Measurements from ENCODE around the gene PRR20G. TPM values are rescaled to one million over a fixed set of nuclear protein-coding genes. Genes with fewer than 3 reads are reported as not detected.
A peak's percentile ranks its signal among the peaks of the same experiment; 100 is the strongest.

PRR20G gene
- total and polyA plus RNA-seq, 3 donors from 2014 or later: 9.1 to 12.8 (median 10.5) TPM

DNA sequence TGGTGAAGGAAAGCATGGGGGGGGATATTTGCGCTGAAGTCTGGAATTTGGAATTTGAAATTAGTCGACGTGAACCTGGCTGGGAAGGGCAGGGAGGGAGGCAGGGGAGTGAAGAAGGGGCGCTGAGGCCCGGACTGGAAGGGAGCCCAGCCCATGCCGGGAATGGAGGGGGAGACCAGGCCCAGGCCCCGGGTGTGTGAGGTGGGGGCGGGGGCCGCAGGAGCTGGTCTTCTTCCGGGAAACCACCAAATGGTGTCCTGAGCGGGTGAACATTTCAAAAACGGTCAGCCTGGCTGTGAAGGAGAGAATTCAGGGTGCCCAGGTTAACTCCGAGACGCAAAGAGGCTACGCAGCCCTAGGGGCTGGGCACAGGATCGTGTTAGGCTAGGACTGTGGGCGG, 497 bp upstream of the PRR20G start:
- H3K4me1 ChIP-seq: no peaks in the 10 kb centered on the region
- H3K4me3 ChIP-seq: peak overlapping the region; percentile 7 to 39
- WGBS, 2 donors: 50 to 72% methylated on average over 17 of the region's 17 CpGs
- no peak for TF ChIP-seq POLR2A (IDR thresholded peaks at IDR 0.05)
- TF ChIP-seq CTCF (IDR thresholded peaks at IDR 0.05): no peak
- no peaks in the 10 kb centered on the region for H3K9me3 ChIP-seq
- no peak overlapping the region for H3K27ac ChIP-seq
- intact Hi-C loops (cut with DNase I; ENCODE audit: low total_unique reads): no loop called here
- H3K36me3 ChIP-seq (ENCODE audit: low read depth, missing control alignments): no peaks in the 10 kb centered on the region
- DNase-seq: no peak
- H3K27me3 ChIP-seq: no peaks in the 10 kb centered on the region

DNA sequence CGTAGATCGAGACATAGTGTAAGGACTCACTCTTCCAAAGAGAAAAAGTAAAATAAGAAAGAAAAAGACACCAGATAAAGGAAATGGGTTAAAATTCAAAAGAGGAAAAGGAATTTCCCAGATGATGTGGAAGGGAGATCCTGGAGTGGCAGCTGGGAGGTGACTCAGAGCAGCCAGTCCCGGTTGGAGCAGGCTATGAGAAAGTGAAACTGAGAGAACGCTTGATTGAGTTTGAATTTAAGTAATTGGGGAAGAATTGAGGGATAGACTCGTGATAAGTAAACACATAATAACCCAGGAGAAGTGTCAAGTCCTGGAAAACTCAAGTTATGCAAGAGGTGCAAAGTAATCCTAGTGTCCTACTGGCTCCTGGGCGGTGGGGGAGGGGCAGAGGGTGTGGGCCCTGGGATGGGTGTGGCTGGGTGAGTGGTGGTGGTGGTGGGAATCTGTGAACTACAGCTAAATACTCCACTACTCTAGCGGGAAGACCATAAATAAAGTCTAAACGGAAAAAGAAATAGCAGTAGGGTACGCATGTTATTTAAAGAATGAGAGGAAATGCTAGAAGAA, 1.2 kb downstream of the PRR20G start:
- Histone ChIP-seq H3K27me3 (no peaks in the 10 kb centered on the region), H3K36me3 (ENCODE audit: low read depth, missing control alignments) (no peaks in the 10 kb centered on the region), H3K27ac (no peak overlapping the region), H3K4me1 (no peaks in the 10 kb centered on the region), H3K9me3 (no peaks in the 10 kb centered on the region), H3K4me3 (no peak overlapping the region)
- intact Hi-C loops (cut with DNase I; ENCODE audit: low total_unique reads): no loop called here
- TF ChIP-seq CTCF (IDR thresholded peaks at IDR 0.05) (no peak), POLR2A (IDR thresholded peaks at IDR 0.05) (no peak)
- no peak for DNase-seq
- WGBS, 2 donors: 58 to 70% methylated on average over 9 of the region's 9 CpGs

DNA sequence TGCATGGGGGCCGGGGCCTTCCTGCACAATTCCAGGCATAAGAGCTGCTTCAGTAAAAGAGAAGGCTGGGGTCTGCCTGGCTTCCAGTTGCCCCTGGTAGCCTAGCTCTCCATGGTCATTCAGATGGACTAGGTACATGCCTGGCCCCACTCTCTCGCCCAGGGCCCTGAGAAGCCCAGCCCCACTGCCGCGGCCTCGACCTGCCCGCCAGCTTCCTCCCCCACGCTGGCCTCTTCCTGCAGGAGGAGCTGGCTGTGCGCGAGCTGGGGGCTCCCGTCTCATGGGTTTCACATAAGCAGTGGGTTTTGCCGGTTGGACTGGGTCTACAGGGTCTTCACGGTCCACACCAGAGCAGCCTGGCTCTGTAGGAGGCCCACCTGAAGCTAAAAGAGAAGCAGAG, 3.6 kb downstream of the PRR20G start:
- Histone ChIP-seq H3K27me3 (no peaks in the 10 kb centered on the region), H3K4me1 (no peaks in the 10 kb centered on the region), H3K27ac (no peak overlapping the region), H3K36me3 (ENCODE audit: low read depth, missing control alignments) (no peaks in the 10 kb centered on the region), H3K4me3 (no peak overlapping the region), H3K9me3 (no peaks in the 10 kb centered on the region)
- no peak for TF ChIP-seq POLR2A (IDR thresholded peaks at IDR 0.05)
- no peak for TF ChIP-seq CTCF (IDR thresholded peaks at IDR 0.05)
- WGBS, 2 donors: 82 to 87% methylated on average over 11 to 12 of the region's 12 CpGs
- no peak for DNase-seq
- intact Hi-C loops (cut with DNase I; ENCODE audit: low total_unique reads): no loop called here

- H3K27me3 ChIP-seq: no peaks in the 10 kb centered on the region
- no peak overlapping the region for H3K27ac ChIP-seq
- DNase-seq: no peak
- TF ChIP-seq CTCF (IDR thresholded peaks at IDR 0.05) (no peak), POLR2A (IDR thresholded peaks at IDR 0.05) (no peak)
- intact Hi-C loops (cut with DNase I; ENCODE audit: low total_unique reads): no loop called here
- H3K9me3 ChIP-seq: no peaks in the 10 kb centered on the region
- H3K4me3 ChIP-seq: no peak overlapping the region
- 73 to 90% methylated on average over 2 of the region's 2 CpGs for WGBS, 2 donors
- H3K36me3 ChIP-seq (ENCODE audit: low read depth, missing control alignments): no peaks in the 10 kb centered on the region
- H3K4me1 ChIP-seq: no peaks in the 10 kb centered on the region
Observed at GRCh38 chr3:127277561-127277960, 10.3 kb downstream of the PRR20G start.

GRCh38 chr3:127276995-127277394, 10.9 kb downstream of the PRR20G start:
- H3K36me3 ChIP-seq (ENCODE audit: low read depth, missing control alignments): no peaks in the 10 kb centered on the region
- TF ChIP-seq POLR2A (IDR thresholded peaks at IDR 0.05) (no peak), CTCF (IDR thresholded peaks at IDR 0.05) (no peak)
- no peaks in the 10 kb centered on the region for H3K9me3 ChIP-seq
- H3K27ac ChIP-seq: no peak overlapping the region
- no peak for DNase-seq
- no peak overlapping the region for H3K4me3 ChIP-seq
- intact Hi-C loops (cut with DNase I; ENCODE audit: low total_unique reads): no loop called here
- no peaks in the 10 kb centered on the region for H3K27me3 ChIP-seq
- no peaks in the 10 kb centered on the region for H3K4me1 ChIP-seq
